ENCODE data around the gene SH3BGRL. TPM values are rescaled to one million over a fixed set of nuclear protein-coding genes. Genes with fewer than 3 reads are reported as not detected.

Gene SH3BGRL
- total RNA-seq, 1 donor from 2014 or later = 117 TPM

GRCh38 chrX:81232218-81232617 is 30.3 kb downstream of the SH3BGRL start:
- ATAC-seq (ENCODE audit: low read depth) (no peak), DNase-seq (no peak)
- CTCF ChIA-PET = no interaction called here
- no peak for TF ChIP-seq CTCF (IDR thresholded peaks at IDR 0.05)
- H3K4me1 Mint-ChIP-seq = peaks cover 13% of the 10 kb centered on the region
- H3K27me3 Mint-ChIP-seq = no peaks in the 10 kb centered on the region
- H3K9me3 Mint-ChIP-seq = no peaks in the 10 kb centered on the region
- no peak overlapping the region for H3K27ac Mint-ChIP-seq
- intact Hi-C loops (cut with micrococcal nuclease) = no loop called here
- POLR2A ChIA-PET = no interaction called here
- peaks cover 35% of the 10 kb centered on the region for H3K36me3 Mint-ChIP-seq (ENCODE audit: low read depth)
- no peak overlapping the region for H3K4me3 Mint-ChIP-seq

GRCh38 chrX:81237516-81237915 is 35.6 kb downstream of the SH3BGRL start:
- CTCF ChIA-PET = no interaction called here
- Mint-ChIP-seq H3K9me3 (peaks cover 6% of the 10 kb centered on the region), H3K4me3 (no peak overlapping the region), H3K27me3 (no peaks in the 10 kb centered on the region), H3K36me3 (ENCODE audit: low read depth) (peaks cover 59% of the 10 kb centered on the region), H3K4me1 (peaks cover 2% of the 10 kb centered on the region), H3K27ac (no peak overlapping the region)
- intact Hi-C loops (cut with micrococcal nuclease) = no loop called here
- TF ChIP-seq CTCF (IDR thresholded peaks at IDR 0.05) = no peak
- DNase-seq (no peak), ATAC-seq (ENCODE audit: low read depth) (no peak)
- POLR2A ChIA-PET = no interaction called here

GRCh38 chrX:81238166-81238565 is 36.3 kb downstream of the SH3BGRL start:
- DNase-seq (no peak), ATAC-seq (ENCODE audit: low read depth) (no peak)
- Mint-ChIP-seq H3K9me3 (peaks cover 6% of the 10 kb centered on the region), H3K27me3 (no peaks in the 10 kb centered on the region), H3K4me3 (no peak overlapping the region), H3K36me3 (ENCODE audit: low read depth) (peaks cover 60% of the 10 kb centered on the region), H3K27ac (no peak overlapping the region), H3K4me1 (peaks cover 2% of the 10 kb centered on the region)
- TF ChIP-seq CTCF (IDR thresholded peaks at IDR 0.05) = no peak
- POLR2A ChIA-PET = no interaction called here
- intact Hi-C loops (cut with micrococcal nuclease) = no loop called here
- CTCF ChIA-PET = no interaction called here

GRCh38 chrX:81240701-81241331 is 38.9 kb downstream of the SH3BGRL start:
- TF ChIP-seq CTCF (IDR thresholded peaks at IDR 0.05) = no peak
- intact Hi-C loops (cut with micrococcal nuclease) = no loop called here
- no peak for DNase-seq
- ATAC-seq (ENCODE audit: low read depth) = no peak
- Mint-ChIP-seq H3K27ac (no peak overlapping the region), H3K9me3 (peaks cover 6% of the 10 kb centered on the region), H3K4me3 (no peak overlapping the region), H3K27me3 (no peaks in the 10 kb centered on the region), H3K4me1 (no peaks in the 10 kb centered on the region), H3K36me3 (ENCODE audit: low read depth) (peaks cover 53% of the 10 kb centered on the region)
- POLR2A ChIA-PET = no interaction called here
- CTCF ChIA-PET = no interaction called here

GRCh38 chrX:81241753-81242152 is 39.9 kb downstream of the SH3BGRL start:
- ChIA-PET POLR2A (no interaction called here), CTCF (no interaction called here)
- peaks cover 48% of the 10 kb centered on the region for H3K36me3 Mint-ChIP-seq (ENCODE audit: low read depth)
- no peak overlapping the region for H3K27ac Mint-ChIP-seq
- ATAC-seq (ENCODE audit: low read depth) = no peak
- peaks cover 6% of the 10 kb centered on the region for H3K9me3 Mint-ChIP-seq
- H3K4me1 Mint-ChIP-seq = peaks cover 5% of the 10 kb centered on the region
- H3K27me3 Mint-ChIP-seq = no peaks in the 10 kb centered on the region
- intact Hi-C loops (cut with micrococcal nuclease) = no loop called here
- no peak for TF ChIP-seq CTCF (IDR thresholded peaks at IDR 0.05)
- no peak for DNase-seq
- no peak overlapping the region for H3K4me3 Mint-ChIP-seq

Data from activated B cell treated with CpG ODN at 0.5 μM for 24 hours (primary cell).